ENCODE results near the gene LIPC. TPM values are rescaled to one million over a fixed set of nuclear protein-coding genes. Genes with fewer than 3 reads are reported as not detected.

Gene LIPC
- total RNA-seq, 1 donor from 2014 or later, result not detected

GRCh38 chr15:58441376-58442070, 9.7 kb downstream of the LIPC start:
- TF ChIP-seq POLR2AphosphoS5 (IDR thresholded peaks at IDR 0.05; ENCODE audit: insufficient read depth in 1 of 2, low read depth in 1 of 2), result no peak
- TF ChIP-seq POLR2A (IDR thresholded peaks at IDR 0.05), result no peak
- TF ChIP-seq CTCF (IDR thresholded peaks at IDR 0.05), result no peak
- Histone ChIP-seq H3K4me3 (no peak overlapping the region), H3K36me3 (no peaks in the 10 kb centered on the region), H3K27me3 (no peaks in the 10 kb centered on the region), H3K9me3 (no peaks in the 10 kb centered on the region), H3K27ac (peak overlapping the region; percentile 56), H3K4me1 (peaks cover 32% of the 10 kb centered on the region)
- intact Hi-C loops (cut with DNase I), result no loop called here
- no peak for DNase-seq (ENCODE audit: extremely low spot score in 2 of 2)

GRCh38 chr15:58442122-58442521, 10.3 kb downstream of the LIPC start:
- H3K27ac ChIP-seq, result no peak overlapping the region
- no peak overlapping the region for H3K4me3 ChIP-seq
- intact Hi-C loops (cut with DNase I), result no loop called here
- H3K9me3 ChIP-seq, result no peaks in the 10 kb centered on the region
- no peak for DNase-seq (ENCODE audit: extremely low spot score in 2 of 2)
- TF ChIP-seq POLR2A (IDR thresholded peaks at IDR 0.05), result no peak
- no peak for TF ChIP-seq CTCF (IDR thresholded peaks at IDR 0.05)
- no peak for TF ChIP-seq POLR2AphosphoS5 (IDR thresholded peaks at IDR 0.05; ENCODE audit: insufficient read depth in 1 of 2, low read depth in 1 of 2)
- H3K27me3 ChIP-seq, result no peaks in the 10 kb centered on the region
- no peaks in the 10 kb centered on the region for H3K36me3 ChIP-seq
- H3K4me1 ChIP-seq, result peaks cover 32% of the 10 kb centered on the region

- no peak for DNase-seq (ENCODE audit: extremely low spot score in 2 of 2)
- no peaks in the 10 kb centered on the region for H3K36me3 ChIP-seq
- no peak overlapping the region for H3K27ac ChIP-seq
- peaks cover 42% of the 10 kb centered on the region for H3K4me1 ChIP-seq
- H3K27me3 ChIP-seq, result no peaks in the 10 kb centered on the region
- H3K4me3 ChIP-seq, result no peak overlapping the region
- TF ChIP-seq CTCF (IDR thresholded peaks at IDR 0.05), result no peak
- no peak for TF ChIP-seq POLR2A (IDR thresholded peaks at IDR 0.05)
- no peak for TF ChIP-seq POLR2AphosphoS5 (IDR thresholded peaks at IDR 0.05; ENCODE audit: insufficient read depth in 1 of 2, low read depth in 1 of 2)
- H3K9me3 ChIP-seq, result no peaks in the 10 kb centered on the region
- intact Hi-C loops (cut with DNase I), result no loop called here
Observed at GRCh38 chr15:58443308-58443707, 11.5 kb downstream of the LIPC start.

GRCh38 chr15:58444056-58444455, 12.3 kb downstream of the LIPC start:
- intact Hi-C loops (cut with DNase I), result no loop called here

More at GRCh38 chr15:58444056-58444455, 12.3 kb downstream of the LIPC start:
- peaks cover 42% of the 10 kb centered on the region for H3K4me1 ChIP-seq
- no peak for TF ChIP-seq POLR2A (IDR thresholded peaks at IDR 0.05)
- no peak for TF ChIP-seq POLR2AphosphoS5 (IDR thresholded peaks at IDR 0.05; ENCODE audit: insufficient read depth in 1 of 2, low read depth in 1 of 2)
- no peak for TF ChIP-seq CTCF (IDR thresholded peaks at IDR 0.05)
- no peaks in the 10 kb centered on the region for H3K36me3 ChIP-seq
- H3K27ac ChIP-seq, result no peak overlapping the region
- no peak overlapping the region for H3K4me3 ChIP-seq
- DNase-seq (ENCODE audit: extremely low spot score in 2 of 2), result no peak
- no peaks in the 10 kb centered on the region for H3K27me3 ChIP-seq
- no peaks in the 10 kb centered on the region for H3K9me3 ChIP-seq
